Endothelial cell of umbilical vein (primary cell): ENCODE measurements around the gene SYDE1. TPM values are rescaled to one million over a fixed set of nuclear protein-coding genes. Genes with fewer than 3 reads are reported as not detected.

Experiments
- BruUV-seq: library from RNA; stranded (reverse); fragments of 400-500 nt; replicated peaks from 2 replicates; lab custom pipeline; 2021; lab: Mats Ljungman, UMichigan
- CTCF ChIA-PET: fragments of 300-600, 350-600 bp; sonication (Branson Sonifier 250); formaldehyde crosslinking; loops from one replicate; lab custom pipeline; 2021; ENCODE audit warnings: antibody characterized with exemption, inconsistent platforms; lab: Charles Lee
- POLR2A ChIA-PET: fragments of 300-600, 350-600 bp; sonication (Branson Sonifier 250); formaldehyde crosslinking; loops from one replicate; lab custom pipeline; 2021; ENCODE audit warnings: antibody characterized with exemption, inconsistent platforms; lab: Charles Lee
- DNase-seq: peaks from one replicate; pipeline ENCODE4 v3.0.0-alpha.2; 2011; ENCODE audit warnings: low read depth, low spot score
- FAIRE-seq: peaks from 2 replicates; lab custom pipeline; 2011; peaks lifted over from hg19 to GRCh38; lab: Jason Lieb, UNC
- H2AFZ ChIP-seq: 2 replicates; pipeline ENCODE4 v1.6.0; 2012; ENCODE audit warnings: low read depth, low read length, control low read depth, inconsistent platforms
- H3K27ac ChIP-seq: 2 replicates; pipeline ENCODE4 v1.5.1; 2011; ENCODE audit warnings: low read depth, mild to moderate bottlenecking, control low read depth, low read length, moderate library complexity; ENCODE audit not compliant: insufficient read depth
- H3K27me3 ChIP-seq, 2 experiments: 2 replicates each; pipeline versions ENCODE4 v1.6.0 to v1.6.1; 2011; ENCODE audit warnings: low read length in 2 of 2, mixed read lengths in 1 of 2; ENCODE audit not compliant: control insufficient read depth in 2 of 2, insufficient read depth in 2 of 2
- H3K36me3 ChIP-seq, 2 experiments: 2 replicates in 1 of 2; 3 replicates in 1 of 2; pipeline ENCODE4 v1.5.1; 2011; ENCODE audit warnings: low read length in 2 of 2, mild to moderate bottlenecking in 1 of 2, moderate library complexity in 1 of 2; ENCODE audit not compliant: control insufficient read depth in 2 of 2, insufficient read depth in 2 of 2; ENCODE audit errors: extremely low read depth in 1 of 2
- H3K4me1 ChIP-seq: 3 replicates; pipeline ENCODE4 v1.5.1; 2011; ENCODE audit warnings: mild to moderate bottlenecking, low read length; ENCODE audit not compliant: control insufficient read depth, insufficient read depth; ENCODE audit errors: extremely low read depth
- H3K4me2 ChIP-seq: 2 replicates; pipeline ENCODE4 v1.6.1; 2011; ENCODE audit warnings: low read length, control low read depth, mixed read lengths; ENCODE audit not compliant: insufficient read depth
- H3K4me3 ChIP-seq, 3 experiments: fragments of 200-600 bp in 1 of 3; sonication (generic), shearing (Covaris generic) in 1 of 3; replicated peaks in 1 of 3; 2 replicates each; pipeline ENCODE4 v1.5.1; 2011 to 2016; ENCODE audit warnings: control low read depth in 3 of 3, low read length in 3 of 3, mild to moderate bottlenecking in 2 of 3, inconsistent platforms in 1 of 3, low read depth in 1 of 3, moderate library complexity in 1 of 3; ENCODE audit not compliant: insufficient read depth in 1 of 3
- H3K79me2 ChIP-seq: 2 replicates; pipeline ENCODE4 v1.6.0; 2012; ENCODE audit warnings: low read length, inconsistent platforms; ENCODE audit not compliant: control insufficient read depth, insufficient read depth
- H3K9ac ChIP-seq: replicated peaks from 2 replicates; pipeline ENCODE3; 2011; ENCODE audit warnings: low read length, control low read depth; ENCODE audit not compliant: insufficient read depth; ENCODE audit errors: extremely low read depth
- H3K9me1 ChIP-seq: replicated peaks from 3 replicates; pipeline ENCODE4 v1.6.0; 2011; ENCODE audit warnings: mild to moderate bottlenecking, low read length; ENCODE audit not compliant: control insufficient read depth, insufficient read depth; ENCODE audit errors: extremely low read depth
- H3K9me3 ChIP-seq: replicated peaks from 2 replicates; pipeline ENCODE4 v1.5.1; 2012; ENCODE audit warnings: low read length, inconsistent platforms; ENCODE audit not compliant: control insufficient read depth, insufficient read depth
- H4K20me1 ChIP-seq: replicated peaks from 2 replicates; pipeline ENCODE3; 2011; ENCODE audit warnings: mild to moderate bottlenecking, low read length; ENCODE audit not compliant: control insufficient read depth, insufficient read depth; ENCODE audit errors: extremely low read depth
- CTCF ChIP-seq, 2 donors: IDR thresholded peaks; 1 replicate in 1 of 2; 2 replicates in 1 of 2; pipeline ENCODE4 v1.5.1; 2011; ENCODE audit warnings: low read length in 2 of 2, mild to moderate bottlenecking in 2 of 2, moderate library complexity in 2 of 2, control low read depth in 1 of 2, inconsistent platforms in 1 of 2, low read depth in 1 of 2; ENCODE audit not compliant: insufficient read depth in 1 of 2; ENCODE audit errors: extremely low read depth in 1 of 2
- EZH2 ChIP-seq: IDR thresholded peaks from 2 replicates; pipeline ENCODE4 v1.6.1; 2012; ENCODE audit warnings: borderline replicate concordance, low read depth, mild to moderate bottlenecking, moderate library complexity, low read length, inconsistent platforms; ENCODE audit not compliant: severe bottlenecking
- FOS ChIP-seq: IDR thresholded peaks from 2 replicates; pipeline ENCODE4 v1.6.1; 2011; ENCODE audit warnings: mild to moderate bottlenecking, low read length, moderate library complexity, borderline replicate concordance; ENCODE audit not compliant: insufficient read depth
- GATA2 ChIP-seq: IDR thresholded peaks from 2 replicates; pipeline ENCODE4 v1.7.0; 2011; ENCODE audit warnings: low read depth, mild to moderate bottlenecking, moderate library complexity, mixed read lengths, low read length; ENCODE audit not compliant: insufficient read length, insufficient read depth
- JUN ChIP-seq: IDR thresholded peaks from 2 replicates; pipeline ENCODE4 v1.6.1; 2011; ENCODE audit warnings: borderline replicate concordance, low read depth; ENCODE audit not compliant: insufficient read length, insufficient read depth
- MAX ChIP-seq: IDR thresholded peaks from 2 replicates; pipeline ENCODE4 v1.6.1; 2011; ENCODE audit not compliant: insufficient read depth, insufficient read length
- MYC ChIP-seq: IDR thresholded peaks from one replicate; pipeline ENCODE4 v1.6.1; 2011; ENCODE audit warnings: mild to moderate bottlenecking, low read depth, low read length
- POLR2A ChIP-seq: IDR thresholded peaks from 2 replicates; pipeline ENCODE4 v1.6.1; 2012; ENCODE audit warnings: low read depth, mild to moderate bottlenecking, control low read depth, low read length
- POLR2AphosphoS5 ChIP-seq: IDR thresholded peaks from 2 replicates; pipeline ENCODE4 v1.6.1; 2012; ENCODE audit warnings: low read depth, mild to moderate bottlenecking, control low read depth, low read length, moderate library complexity; ENCODE audit not compliant: insufficient read depth
- dilution Hi-C: fragments of 300-500 bp; cut with MboI; formaldehyde crosslinking; loops from one replicate; pipeline ENCODE4 v1.15.0; 2019; ENCODE audit warnings: low sequenced_read_pairs; ENCODE audit not compliant: extremely low pct_ligation_motif_present
- intact Hi-C: fragments of 100-400 bp; cut with micrococcal nuclease; formaldehyde crosslinking; loops from one replicate; pipeline ENCODE4 v1.10.0; 2022
- polyA plus RNA-seq, 4 experiments: library from polyadenylated mRNA; depleted of rRNA in 3 of 4; stranded (reverse) in 3 of 4; unstranded in 1 of 4; fragments of >200 nt; gene quantifications; 2 replicates each; pipeline versions ENCODE4 v1.2.1 to v1.2.3, GENCODE V29; 2011 to 2012; ENCODE audit warnings: missing spikeins in 1 of 4
- total RNA-seq: library from RNA; stranded (reverse); gene quantifications from 2 replicates; pipeline ENCODE4 v1.2.3, GENCODE V29; 2021

SYDE1 gene
- total and polyA plus RNA-seq, 2 donors (not counting 3 experiments of a cell fraction or from before 2014, with no cell fraction given): 33.1 to 35.3 TPM

- no peaks in the 10 kb centered on the region for H4K20me1 ChIP-seq
- H3K9ac ChIP-seq: no peak overlapping the region
- dilution Hi-C loops: no loop called here
- intact Hi-C loops: loop anchor here (1.0 to 10.0 kb wide), 4 partner anchors 49 to 1083 kb away; partner anchors contain the start of gene FAM32A
- ChIA-PET CTCF (interaction anchor here (0.5 to 4.3 kb wide), 37 partner anchors 9 to 956 kb away, joined by 3 to 176 read pairs (median 5); partner anchors contain the start of genes AKAP8, AKAP8L, BRD4 and OR1I1), POLR2A (no interaction called here)
- FAIRE-seq (peak; percentile 85), DNase-seq (peak; percentile 75)
- BruUV-seq: no TSS peak
- no peaks in the 10 kb centered on the region for H3K9me1 ChIP-seq
- H3K4me3 ChIP-seq: no peak overlapping the region
- no peaks in the 10 kb centered on the region for H3K9me3 ChIP-seq
- H3K27ac ChIP-seq: no peak overlapping the region
- H3K36me3 ChIP-seq: no peaks in the 10 kb centered on the region
- peaks cover 3% of the 10 kb centered on the region for H3K4me1 ChIP-seq
- TF ChIP-seq MYC: no peak
- TF ChIP-seq CTCF (IDR thresholded peaks at IDR 0.05; ENCODE audit: extremely low read depth in 1 of 2, insufficient read depth in 1 of 2, low read depth in 1 of 2, low read length in 2 of 2): peak; percentile 79 to 85
- no peak for TF ChIP-seq JUN
- no peaks in the 10 kb centered on the region for H3K79me2 ChIP-seq
- no peaks in the 10 kb centered on the region for H3K27me3 ChIP-seq
- no peak overlapping the region for H2AFZ ChIP-seq
- H3K4me2 ChIP-seq: no peak overlapping the region
Measured at GRCh38 chr19:15101479-15102082, 5.6 kb upstream of the SYDE1 start.

DNA sequence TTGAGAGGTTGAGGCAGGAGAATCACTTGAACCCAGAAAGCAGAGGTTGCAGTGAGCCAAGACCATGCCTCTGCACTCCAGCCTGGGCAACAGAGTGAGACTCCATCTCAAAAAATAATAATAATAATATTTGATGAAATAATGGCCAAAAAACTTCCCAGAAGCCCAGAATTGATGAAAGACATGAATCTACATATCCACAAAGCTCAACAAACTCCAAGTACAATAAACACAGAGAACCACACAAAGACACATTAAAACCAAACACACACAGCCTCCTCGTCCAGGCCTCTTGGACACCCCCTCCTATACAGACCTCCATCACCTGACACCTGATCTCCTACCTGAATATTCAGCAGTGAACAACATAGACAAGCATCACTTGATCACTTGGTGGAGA lies 3.2 kb upstream of the SYDE1 start:
- no peak overlapping the region for H3K27ac ChIP-seq
- H3K36me3 ChIP-seq: no peaks in the 10 kb centered on the region
- no TSS peak for BruUV-seq
- no peaks in the 10 kb centered on the region for H3K9me3 ChIP-seq
- no peak overlapping the region for H2AFZ ChIP-seq
- ChIA-PET POLR2A (no interaction called here), CTCF (interaction anchor here (2.0 kb wide), 1 partner anchor 12 kb away, joined by 8 read pairs; no protein-coding TSS in a partner anchor)
- no peaks in the 10 kb centered on the region for H3K27me3 ChIP-seq
- no peaks in the 10 kb centered on the region for H3K9me1 ChIP-seq
- H4K20me1 ChIP-seq: no peaks in the 10 kb centered on the region
- FAIRE-seq (no peak), DNase-seq (no peak)
- no peak overlapping the region for H3K4me3 ChIP-seq
- no peak overlapping the region for H3K4me2 ChIP-seq
- TF ChIP-seq POLR2AphosphoS5 (no peak), MYC (no peak), POLR2A (no peak), FOS (no peak), JUN (no peak), EZH2 (no peak), MAX (no peak), GATA2 (no peak), CTCF (IDR thresholded peaks at IDR 0.05; ENCODE audit: extremely low read depth in 1 of 2, insufficient read depth in 1 of 2, low read depth in 1 of 2, low read length in 2 of 2) (no peak)
- dilution Hi-C loops: no loop called here
- peaks cover 15% of the 10 kb centered on the region for H3K79me2 ChIP-seq
- H3K9ac ChIP-seq: no peak overlapping the region
- intact Hi-C loops: loop anchor here (10.0 kb wide), 2 partner anchors 151 to 1081 kb away; partner anchors contain the start of gene FAM32A
- peaks cover 10% of the 10 kb centered on the region for H3K4me1 ChIP-seq
